ENCODE measurements around the gene HIGD2A. TPM values are rescaled to one million over a fixed set of nuclear protein-coding genes. Genes with fewer than 3 reads are reported as not detected.

Gene HIGD2A
- total and polyA plus RNA-seq, 9 donors, result 145 to 220 (median 174) TPM

- no peak for DNase-seq
- 91% methylated on average over 10 of the region's 11 CpGs for WGBS (ENCODE audit: insufficient coverage)
- Histone ChIP-seq H3K27me3 (ENCODE audit: control insufficient read depth, insufficient read depth, low read length) (no peaks in the 10 kb centered on the region), H3K4me1 (ENCODE audit: control insufficient read depth, insufficient read depth, low read length) (peaks cover 9% of the 10 kb centered on the region), H3K27ac (ENCODE audit: low read length) (no peak overlapping the region), H3K36me3 (ENCODE audit: control insufficient read depth, insufficient read depth, low read length) (peaks cover 42% of the 10 kb centered on the region), H3K9me3 (replicated peaks; ENCODE audit: control insufficient read depth, low read depth, low read length) (no peaks in the 10 kb centered on the region), H3K4me3 (ENCODE audit: low read length) (no peak overlapping the region)
Measured at GRCh38 chr5:176392526-176392925, 4.0 kb downstream of the HIGD2A start.

GRCh38 chr5:176394096-176394495, 5.5 kb downstream of the HIGD2A start:
- Histone ChIP-seq H3K4me1 (ENCODE audit: control insufficient read depth, insufficient read depth, low read length) (peaks cover 7% of the 10 kb centered on the region), H3K4me3 (ENCODE audit: low read length) (no peak overlapping the region), H3K9me3 (replicated peaks; ENCODE audit: control insufficient read depth, low read depth, low read length) (no peaks in the 10 kb centered on the region), H3K36me3 (ENCODE audit: control insufficient read depth, insufficient read depth, low read length) (peaks cover 46% of the 10 kb centered on the region), H3K27ac (ENCODE audit: low read length) (no peak overlapping the region), H3K27me3 (ENCODE audit: control insufficient read depth, insufficient read depth, low read length) (no peaks in the 10 kb centered on the region)
- 85% methylated on average over 6 of the region's 9 CpGs for WGBS (ENCODE audit: insufficient coverage)
- DNase-seq, result no peak

- Histone ChIP-seq H3K4me1 (ENCODE audit: control insufficient read depth, insufficient read depth, low read length) (peaks cover 4% of the 10 kb centered on the region), H3K27me3 (ENCODE audit: control insufficient read depth, insufficient read depth, low read length) (no peaks in the 10 kb centered on the region), H3K36me3 (ENCODE audit: control insufficient read depth, insufficient read depth, low read length) (peaks cover 46% of the 10 kb centered on the region), H3K9me3 (replicated peaks; ENCODE audit: control insufficient read depth, low read depth, low read length) (no peaks in the 10 kb centered on the region), H3K27ac (ENCODE audit: low read length) (no peak overlapping the region), H3K4me3 (ENCODE audit: low read length) (no peak overlapping the region)
- no peak for DNase-seq
- 77% methylated on average over 5 of the region's 11 CpGs for WGBS (ENCODE audit: insufficient coverage)
Measured at GRCh38 chr5:176394881-176395675, 6.5 kb downstream of the HIGD2A start.

- no peak for DNase-seq
- H3K4me3 ChIP-seq (ENCODE audit: low read length), result no peak overlapping the region
- H3K27ac ChIP-seq (ENCODE audit: low read length), result no peak overlapping the region
- WGBS (ENCODE audit: insufficient coverage), result 21% methylated on average over 4 of the region's 6 CpGs
- peaks cover 4% of the 10 kb centered on the region for H3K4me1 ChIP-seq (ENCODE audit: control insufficient read depth, insufficient read depth, low read length)
- no peaks in the 10 kb centered on the region for H3K9me3 ChIP-seq (replicated peaks; ENCODE audit: control insufficient read depth, low read depth, low read length)
- H3K27me3 ChIP-seq (ENCODE audit: control insufficient read depth, insufficient read depth, low read length), result no peaks in the 10 kb centered on the region
- peaks cover 42% of the 10 kb centered on the region for H3K36me3 ChIP-seq (ENCODE audit: control insufficient read depth, insufficient read depth, low read length)
Measured at GRCh38 chr5:176396330-176396729, 7.8 kb downstream of the HIGD2A start.

- no peaks in the 10 kb centered on the region for H3K9me3 ChIP-seq (replicated peaks; ENCODE audit: control insufficient read depth, low read depth, low read length)
- H3K27me3 ChIP-seq (ENCODE audit: control insufficient read depth, insufficient read depth, low read length), result no peaks in the 10 kb centered on the region
- no peak for DNase-seq
- no peak overlapping the region for H3K27ac ChIP-seq (ENCODE audit: low read length)
- 86% methylated on average over 17 of the region's 18 CpGs for WGBS (ENCODE audit: insufficient coverage)
- no peak overlapping the region for H3K4me3 ChIP-seq (ENCODE audit: low read length)
- peaks cover 5% of the 10 kb centered on the region for H3K4me1 ChIP-seq (ENCODE audit: control insufficient read depth, insufficient read depth, low read length)
- peaks cover 28% of the 10 kb centered on the region for H3K36me3 ChIP-seq (ENCODE audit: control insufficient read depth, insufficient read depth, low read length)
Measured at GRCh38 chr5:176397736-176398420, 9.3 kb downstream of the HIGD2A start.

- Histone ChIP-seq H3K27me3 (ENCODE audit: control insufficient read depth, insufficient read depth, low read length) (no peaks in the 10 kb centered on the region), H3K4me1 (ENCODE audit: control insufficient read depth, insufficient read depth, low read length) (peaks cover 5% of the 10 kb centered on the region), H3K36me3 (ENCODE audit: control insufficient read depth, insufficient read depth, low read length) (peaks cover 19% of the 10 kb centered on the region), H3K4me3 (ENCODE audit: low read length) (no peak overlapping the region), H3K27ac (ENCODE audit: low read length) (no peak overlapping the region), H3K9me3 (replicated peaks; ENCODE audit: control insufficient read depth, low read depth, low read length) (no peaks in the 10 kb centered on the region)
- 89% methylated on average over 16 of the region's 17 CpGs for WGBS (ENCODE audit: insufficient coverage)
- peak; percentile 0 for DNase-seq
Measured at GRCh38 chr5:176400382-176401156, 12.0 kb downstream of the HIGD2A start.

- peak; percentile 4 for DNase-seq
- Histone ChIP-seq H3K27ac (ENCODE audit: low read length) (no peak overlapping the region), H3K36me3 (ENCODE audit: control insufficient read depth, insufficient read depth, low read length) (peaks cover 27% of the 10 kb centered on the region), H3K4me3 (ENCODE audit: low read length) (no peak overlapping the region), H3K9me3 (replicated peaks; ENCODE audit: control insufficient read depth, low read depth, low read length) (no peaks in the 10 kb centered on the region), H3K4me1 (ENCODE audit: control insufficient read depth, insufficient read depth, low read length) (peaks cover 5% of the 10 kb centered on the region), H3K27me3 (ENCODE audit: control insufficient read depth, insufficient read depth, low read length) (no peaks in the 10 kb centered on the region)
- WGBS (ENCODE audit: insufficient coverage), result 58% methylated on average over 16 of the region's 22 CpGs
Measured at GRCh38 chr5:176401281-176402205, 13.0 kb downstream of the HIGD2A start.

- Histone ChIP-seq H3K27ac (ENCODE audit: low read length) (no peak overlapping the region), H3K4me3 (ENCODE audit: low read length) (no peak overlapping the region), H3K9me3 (replicated peaks; ENCODE audit: control insufficient read depth, low read depth, low read length) (no peaks in the 10 kb centered on the region), H3K27me3 (ENCODE audit: control insufficient read depth, insufficient read depth, low read length) (no peaks in the 10 kb centered on the region), H3K36me3 (ENCODE audit: control insufficient read depth, insufficient read depth, low read length) (peaks cover 28% of the 10 kb centered on the region), H3K4me1 (ENCODE audit: control insufficient read depth, insufficient read depth, low read length) (peaks cover 8% of the 10 kb centered on the region)
- DNase-seq, result no peak
- WGBS (ENCODE audit: insufficient coverage), result 71% methylated on average over 16 of the region's 20 CpGs
Measured at GRCh38 chr5:176405656-176406435, 17.3 kb downstream of the HIGD2A start.

GRCh38 chr5:176406436-176407052, 18.0 kb downstream of the HIGD2A start:
- 89% methylated on average over 8 of the region's 9 CpGs for whole genome bisulfite sequencing (ENCODE audit: insufficient coverage)
- no peak overlapping the region for H3K27ac ChIP-seq (ENCODE audit: low read length)

More at GRCh38 chr5:176406436-176407052, 18.0 kb downstream of the HIGD2A start:
- no peak for DNase-seq
- Histone ChIP-seq H3K4me1 (ENCODE audit: control insufficient read depth, insufficient read depth, low read length) (peaks cover 8% of the 10 kb centered on the region), H3K4me3 (ENCODE audit: low read length) (no peak overlapping the region), H3K27me3 (ENCODE audit: control insufficient read depth, insufficient read depth, low read length) (no peaks in the 10 kb centered on the region), H3K9me3 (replicated peaks; ENCODE audit: control insufficient read depth, low read depth, low read length) (no peaks in the 10 kb centered on the region), H3K36me3 (ENCODE audit: control insufficient read depth, insufficient read depth, low read length) (peaks cover 27% of the 10 kb centered on the region)

Measured in muscle of leg (tissue), 11 donors.